Motor neuron (in vitro differentiated cells): ENCODE results near the gene ARHGAP10. TPM values are rescaled to one million over a fixed set of nuclear protein-coding genes. Genes with fewer than 3 reads are reported as not detected.
"Not testable (repeated sequence)": the region's sequence is repeated elsewhere in the genome, so short reads cannot be mapped to it uniquely, and the experiment has no call there.

Source experiments
- ATAC-seq, 8 experiments: fragments of 200-7000 bp; cut with Tn5 transposase; replicated peaks in 6 of 8; 2 replicates each; pipeline ENCODE4 v1.8.0; 2021; ENCODE audit warnings: mild to moderate bottlenecking in 8 of 8, moderate library complexity in 8 of 8
- H3K27ac ChIP-seq, 2 donors: fragments of 250-450 bp; sonication (Bioruptor Pico); 2 replicates each; pipeline ENCODE4 v1.9.0; 2021; ENCODE audit warnings: antibody characterized with exemption in 2 of 2, mild to moderate bottlenecking in 2 of 2, moderate library complexity in 1 of 2
- H3K4me1 ChIP-seq, 2 donors: fragments of 250-450 bp; sonication (Bioruptor Pico); replicated peaks in 1 of 2; 2 replicates each; pipeline ENCODE4 v1.6.1; 2021; ENCODE audit warnings: antibody characterized with exemption in 2 of 2, mild to moderate bottlenecking in 2 of 2, moderate library complexity in 1 of 2
- H3K4me3 ChIP-seq, 5 donors: fragments of 250-450 bp; sonication (Bioruptor Pico); 2 replicates each; pipeline ENCODE4 v1.9.0; 2021; ENCODE audit warnings: antibody characterized with exemption in 5 of 5, mild to moderate bottlenecking in 5 of 5, moderate library complexity in 4 of 5
- whole genome bisulfite sequencing, 10 experiments: fragments of 450-650 bp; shearing (Covaris generic); methylation state at CpG; one replicate each; pipeline ENCODE4 v1.0.0; 2022; 5-methylcytosine and 5-hydroxymethylcytosine counted together
- in situ Hi-C, 9 experiments: fragments of 400-800 bp; cut with MboI; loops; one replicate each; pipeline ENCODE4 v1.15.0; 2021; ENCODE audit warnings: low sequenced_read_pairs in 9 of 9, low pct_unique_long_range_greater_than_20kb in 2 of 9; ENCODE audit not compliant: unreplicated experiment in 9 of 9
- total RNA-seq, 8 experiments: library from RNA; unstranded; fragments of 300-600 nt; gene quantifications; 2 replicates each; pipeline versions ENCODE4 v1.2.3 to v1.2.4, GENCODE V29; 2022

ARHGAP10 gene
- total RNA-seq, 8 experiments from 2014 or later: 1.6 to 16.1 (median 8.2) TPM

DNA sequence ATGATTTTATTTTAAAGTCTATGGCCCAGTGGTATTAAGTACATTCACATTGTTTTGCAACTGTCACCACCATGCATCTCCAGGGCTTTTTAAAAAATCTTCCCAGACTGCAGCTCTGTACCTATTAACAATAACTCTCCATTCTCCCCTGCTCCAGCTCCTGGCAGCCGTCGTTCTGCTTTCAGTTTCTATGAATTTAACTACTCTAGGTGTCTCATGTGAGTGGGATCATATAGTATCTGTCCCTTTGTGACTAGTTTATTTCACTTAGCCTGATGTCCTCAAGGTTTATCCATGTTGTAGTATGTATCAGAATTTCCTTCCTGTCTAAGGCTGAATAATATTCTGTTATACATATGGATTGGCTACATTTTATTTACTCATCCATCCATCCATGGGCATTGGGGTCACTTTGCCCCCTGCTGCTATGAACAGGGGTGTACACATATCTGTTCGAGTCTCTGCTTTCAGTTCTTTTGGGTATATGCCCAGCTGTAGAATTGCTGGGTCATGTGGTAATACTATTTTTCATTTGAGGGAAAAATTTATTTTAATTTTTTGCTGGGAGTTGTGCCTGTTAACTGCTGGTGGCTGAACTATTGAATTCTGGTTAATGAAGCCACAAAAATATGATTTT is 131.3 kb downstream of the ARHGAP10 start:
- H3K27ac ChIP-seq: no peak overlapping the region
- no peaks in the 10 kb centered on the region for H3K4me1 ChIP-seq
- no peak overlapping the region for H3K4me3 ChIP-seq
- in situ Hi-C loops: loop anchor here in 4 of 9 experiments (10.0 to 25.0 kb wide), 3 partner anchors 148 to 158 kb away; no protein-coding TSS in a partner anchor
- ATAC-seq: peak in 1 of 8 experiments; percentile 34
- 20 to 100% (median 92%) methylated on average over 1 to 3 of the region's 3 CpGs; no CpG with 5 or more reads in 3 of the 10 experiments for WGBS, 10 experiments

- Histone ChIP-seq H3K4me3 (no peak overlapping the region), H3K27ac (no peak overlapping the region), H3K4me1 (no peaks in the 10 kb centered on the region)
- ATAC-seq: no peak
- WGBS, 10 experiments: 69 to 100% (median 87%) methylated on average over 1 to 9 of the region's 10 CpGs; no CpG with 5 or more reads in 2 of the 10 experiments
- in situ Hi-C loops: loop anchor here in 4 of 9 experiments (10.0 to 25.0 kb wide), 3 partner anchors 149 to 159 kb away; no protein-coding TSS in a partner anchor
These were observed 132.1 kb downstream of the ARHGAP10 start for GRCh38 chr4:147863808-147864472.

- Histone ChIP-seq H3K27ac (no peak overlapping the region), H3K4me1 (no peaks in the 10 kb centered on the region), H3K4me3 (no peak overlapping the region)
- in situ Hi-C loops: loop anchor here in 4 of 9 experiments (10.0 to 25.0 kb wide), 3 partner anchors 150 to 160 kb away; no protein-coding TSS in a partner anchor
- no peak for ATAC-seq
- 39 to 100% (median 92%) methylated on average over 1 to 5 of the region's 5 CpGs for WGBS, 10 experiments
These were observed 132.7 kb downstream of the ARHGAP10 start for GRCh38 chr4:147864607-147865006.

GRCh38 chr4:147865926-147866325 is 134.0 kb downstream of the ARHGAP10 start:
- ATAC-seq: no peak
- Histone ChIP-seq H3K4me3 (no peak overlapping the region), H3K4me1 (no peaks in the 10 kb centered on the region), H3K27ac (no peak overlapping the region)
- in situ Hi-C loops: loop anchor here in 4 of 9 experiments (10.0 to 25.0 kb wide), 3 partner anchors 151 to 161 kb away; no protein-coding TSS in a partner anchor
- WGBS, 10 experiments: 20 to 79% (median 46%) methylated on average over 1 to 3 of the region's 3 CpGs; no CpG with 5 or more reads in 2 of the 10 experiments

- ATAC-seq: peak; percentile 96 to 100 (median 98)
- no peak overlapping the region for H3K27ac ChIP-seq
- H3K4me3 ChIP-seq: no peak overlapping the region
- no peaks in the 10 kb centered on the region for H3K4me1 ChIP-seq
- 0 to 89% (median 40%) methylated on average over 1 to 2 of the region's 2 CpGs; no CpG with 5 or more reads in 1 of the 10 experiments for WGBS, 10 experiments
- in situ Hi-C loops: loop anchor here in 4 of 9 experiments (10.0 to 25.0 kb wide), 3 partner anchors 152 to 162 kb away; no protein-coding TSS in a partner anchor
These were observed 134.8 kb downstream of the ARHGAP10 start for GRCh38 chr4:147866532-147867271.

DNA sequence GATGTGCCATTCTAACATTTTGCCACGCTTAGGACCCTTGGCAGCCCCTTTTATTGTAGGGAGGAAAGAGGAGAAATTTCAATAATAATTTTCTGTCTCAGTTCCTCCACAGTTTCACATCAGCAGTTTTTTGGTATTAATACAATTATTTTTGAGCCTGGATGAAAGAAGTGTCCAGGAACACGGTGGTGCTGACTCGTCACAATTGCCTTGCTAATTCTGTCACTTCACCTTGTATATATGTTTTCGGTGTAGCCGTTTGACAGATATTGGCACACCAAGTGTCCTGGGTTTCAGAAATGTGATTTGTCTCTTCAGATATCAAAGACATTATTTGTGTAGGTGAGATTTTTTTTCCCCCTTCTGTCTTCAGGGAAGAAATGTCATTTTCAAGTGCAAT is 142.2 kb downstream of the ARHGAP10 start:
- Histone ChIP-seq H3K27ac (no peak overlapping the region), H3K4me3 (no peak overlapping the region), H3K4me1 (no peaks in the 10 kb centered on the region)
- WGBS, 10 experiments: 55 to 100% (median 70%) methylated on average over 1 to 5 of the region's 5 CpGs; no CpG with 5 or more reads in 1 of the 10 experiments
- in situ Hi-C loops: loop anchor here in 2 of 9 experiments (25.0 kb wide), 1 partner anchor 162 kb away; no protein-coding TSS in a partner anchor
- ATAC-seq: no peak

DNA sequence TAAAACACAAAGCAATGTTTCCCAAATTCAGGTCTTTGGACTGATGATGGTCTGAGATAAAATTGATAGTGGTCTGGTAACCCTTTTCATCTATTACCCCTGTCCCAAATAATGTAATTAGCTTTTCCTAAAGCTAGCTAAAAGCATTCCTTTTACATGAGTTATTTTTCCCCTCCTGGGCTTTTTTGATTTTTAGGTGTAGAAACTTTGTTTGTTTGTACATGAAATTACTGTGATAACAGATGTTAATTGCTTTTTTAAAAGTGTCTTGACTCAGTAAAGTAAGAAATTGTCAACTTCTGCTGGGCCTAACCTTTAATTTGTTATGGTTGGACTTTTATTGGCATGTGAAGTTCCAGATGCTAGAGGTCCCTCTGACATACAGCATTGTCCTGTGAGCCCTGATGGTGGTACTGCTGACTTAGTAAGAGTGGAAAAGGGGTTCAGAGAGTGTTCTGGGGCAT is 145.5 kb downstream of the ARHGAP10 start:
- Histone ChIP-seq H3K4me1 (no peaks in the 10 kb centered on the region), H3K27ac (no peak overlapping the region), H3K4me3 (no peak overlapping the region)
- ATAC-seq: no peak
- in situ Hi-C loops: no loop called here

- Histone ChIP-seq H3K27ac (no peak overlapping the region), H3K4me3 (no peak overlapping the region), H3K4me1 (no peaks in the 10 kb centered on the region)
- WGBS, 10 experiments: 60 to 92% (median 86%) methylated on average over 1 of the region's 1 CpG; no CpG with 5 or more reads in 5 of the 10 experiments
- in situ Hi-C loops: no loop called here
- no peak for ATAC-seq
These were observed 147.8 kb downstream of the ARHGAP10 start for GRCh38 chr4:147879676-147880075.

DNA sequence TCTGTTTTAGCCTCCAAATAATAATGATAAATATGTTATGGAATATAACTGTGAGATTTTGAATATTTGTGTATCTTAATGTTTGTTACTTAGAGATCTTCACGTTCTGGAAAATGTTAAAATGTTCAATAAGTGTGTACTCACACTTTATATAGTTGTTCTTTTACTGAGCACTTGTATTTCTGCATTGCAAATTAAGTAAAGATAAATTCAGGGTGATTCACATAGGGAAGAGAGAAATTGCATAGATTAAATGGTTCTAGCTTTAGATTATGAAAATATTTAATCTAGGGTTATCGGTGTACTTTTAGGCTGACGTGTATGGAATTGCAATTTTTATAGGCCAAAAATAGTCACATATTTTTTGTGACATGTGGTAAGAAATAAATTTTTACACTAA is 148.6 kb downstream of the ARHGAP10 start:
- H3K27ac ChIP-seq: no peak overlapping the region
- H3K4me1 ChIP-seq: no peaks in the 10 kb centered on the region
- WGBS, 10 experiments: 27 to 100% (median 87%) methylated on average over 1 to 3 of the region's 3 CpGs
- no peak overlapping the region for H3K4me3 ChIP-seq
- ATAC-seq: peak in 2 of 8 experiments; percentile 56 to 57
- in situ Hi-C loops: no loop called here

DNA sequence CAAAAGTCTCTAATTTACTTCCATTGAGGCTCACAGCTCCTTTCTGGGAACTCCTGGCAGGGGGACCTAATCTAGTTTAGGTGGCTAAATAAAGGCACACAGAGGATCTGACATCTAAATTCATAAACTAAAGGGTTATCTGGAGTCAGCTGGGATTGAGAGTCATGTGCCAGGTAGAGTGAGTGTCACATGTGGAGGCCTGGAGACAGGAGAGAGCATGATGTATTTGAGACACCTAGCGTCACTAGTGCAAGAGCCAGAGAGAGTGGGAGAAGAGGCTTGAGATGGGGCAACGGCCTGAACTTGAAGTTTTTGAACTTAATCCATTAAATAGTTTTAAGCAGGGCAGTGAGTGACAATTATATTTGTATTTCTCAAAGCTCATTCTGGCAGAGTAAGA is 152.6 kb downstream of the ARHGAP10 start:
- no peak for ATAC-seq
- H3K27ac ChIP-seq: no peak overlapping the region
- in situ Hi-C loops: no loop called here
- no peak overlapping the region for H3K4me3 ChIP-seq
- 60 to 100% (median 89%) methylated on average over 1 to 2 of the region's 2 CpGs; no CpG with 5 or more reads in 3 of the 10 experiments for WGBS, 10 experiments
- no peaks in the 10 kb centered on the region for H3K4me1 ChIP-seq

DNA sequence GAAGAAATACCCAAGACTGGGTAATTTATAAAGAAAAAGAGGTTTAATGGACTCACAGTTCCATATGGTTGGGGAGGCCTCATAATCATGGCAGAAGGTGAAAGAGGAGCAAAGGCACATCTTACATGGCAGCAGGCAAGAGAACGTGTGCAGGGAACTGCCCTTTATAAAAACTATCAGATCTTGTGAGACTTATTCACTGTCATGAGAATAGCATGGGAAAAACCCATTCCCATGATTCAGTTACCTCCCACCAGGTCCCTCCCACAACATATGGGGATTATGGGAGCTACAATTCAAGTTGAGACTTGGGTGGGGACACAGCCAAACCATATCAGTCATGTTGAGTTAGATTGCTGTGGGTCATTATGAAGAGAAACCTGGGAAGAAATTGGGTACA is 153.3 kb downstream of the ARHGAP10 start:
- H3K27ac ChIP-seq, H3K4me3 ChIP-seq, ATAC-seq, in situ Hi-C loops, H3K4me1 ChIP-seq: not testable (repeated sequence)
- 80 to 100% (median 100%) methylated on average over 1 of the region's 1 CpG; no CpG with 5 or more reads in 5 of the 10 experiments for WGBS, 10 experiments

- WGBS, 10 experiments: 40 to 100% (median 70%) methylated on average over 1 to 5 of the region's 6 CpGs
- Histone ChIP-seq H3K4me1 (peaks cover 0 to 6% of the 10 kb centered on the region in 2 donors), H3K27ac (no peak overlapping the region), H3K4me3 (no peak overlapping the region)
- ATAC-seq: peak in 1 of 8 experiments; percentile 26
- in situ Hi-C loops: no loop called here
These were observed 159.7 kb downstream of the ARHGAP10 start for GRCh38 chr4:147891476-147892115.
